Prostate gland (tissue), 2 donors: ENCODE measurements around the gene PIGQ. TPM values are rescaled to one million over a fixed set of nuclear protein-coding genes. Genes with fewer than 3 reads are reported as not detected.

ENCODE experiments used
- DNase-seq: peaks from one replicate; pipeline ENCODE4 v3.0.0-alpha.2; 2019; ENCODE audit warnings: low spot score
- H3K27ac ChIP-seq, 2 donors: fragments of 200-600 bp; sonication (generic); 2 replicates each; pipeline ENCODE4 v1.5.1; 2017 to 2019
- H3K27me3 ChIP-seq: fragments of 200-600 bp; sonication (generic); replicated peaks from 2 replicates; pipeline ENCODE4 v1.5.1; 2019; ENCODE audit not compliant: insufficient read depth
- H3K36me3 ChIP-seq, 2 donors: fragments of 200-600 bp; sonication (generic); 1 replicate in 1 of 2; 2 replicates in 1 of 2; pipeline versions ENCODE4 v1.5.1 to v1.8.1; 2017 to 2019
- H3K4me1 ChIP-seq: fragments of 200-600 bp; sonication (generic); replicated peaks from 2 replicates; pipeline ENCODE4 v1.5.1; 2019
- H3K4me3 ChIP-seq, 2 donors: fragments of 200-600 bp; sonication (generic); 2 replicates each; pipeline ENCODE4 v1.5.1; 2017 to 2019
- H3K9me3 ChIP-seq: fragments of 200-600 bp; sonication (generic); 2 replicates; pipeline ENCODE4 v1.5.1; 2017
- CTCF ChIP-seq, 4 experiments: fragments of 200-600 bp in 2 of 4; fragments of 450-650 bp in 2 of 4; sonication (generic) in 2 of 4; IDR thresholded peaks; 1 replicate in 3 of 4; 2 replicates in 1 of 4; pipeline ENCODE4 v1.5.1; 2016 to 2019; ENCODE audit warnings: antibody characterized with exemption in 4 of 4, mild to moderate bottlenecking in 2 of 4, moderate library complexity in 2 of 4
- POLR2A ChIP-seq: fragments of 450-650 bp; IDR thresholded peaks from one replicate; pipeline ENCODE4 v1.6.1; 2016; ENCODE audit warnings: antibody characterized with exemption, mild to moderate bottlenecking
- POLR2AphosphoS5 ChIP-seq: sonication (generic); formaldehyde crosslinking; IDR thresholded peaks from one replicate; pipeline ENCODE4 v1.6.1; 2017; ENCODE audit warnings: antibody characterized with exemption
- WGBS: methylation state at CpG from one replicate; pipeline ENCODE4 v1.1.5; 2018; 5-methylcytosine and 5-hydroxymethylcytosine counted together
- intact Hi-C: fragments of 100-400 bp; cut with DNase I; formaldehyde crosslinking; loops from one replicate; pipeline ENCODE4 v1.14.2; 2022
- total RNA-seq, 2 donors: library from RNA; depleted of rRNA; stranded (reverse); fragments of >200 nt; gene quantifications; one replicate each; pipeline ENCODE4 v1.1.0, GENCODE V29; 2016

PIGQ gene
- total RNA-seq, 2 donors from 2014 or later, result 70.1 to 85.8 TPM

GRCh38 chr16:603933-604332 is 34.2 kb downstream of the PIGQ start:
- no peaks in the 10 kb centered on the region for H3K36me3 ChIP-seq
- DNase-seq, result no peak
- TF ChIP-seq POLR2AphosphoS5 (no peak), CTCF (IDR thresholded peaks at IDR 0.05) (no peak), POLR2A (no peak)
- H3K27ac ChIP-seq, result no peak overlapping the region
- H3K27me3 ChIP-seq, result no peaks in the 10 kb centered on the region
- H3K4me3 ChIP-seq, result no peak overlapping the region
- intact Hi-C loops, result no loop called here
- WGBS, result 88% methylated on average over 5 of the region's 5 CpGs
- no peaks in the 10 kb centered on the region for H3K9me3 ChIP-seq
- no peaks in the 10 kb centered on the region for H3K4me1 ChIP-seq

GRCh38 chr16:606656-607307 is 37.0 kb downstream of the PIGQ start:
- 98% methylated on average over 22 of the region's 22 CpGs for WGBS
- TF ChIP-seq POLR2AphosphoS5, result no peak
- no peak for TF ChIP-seq CTCF (IDR thresholded peaks at IDR 0.05)
- TF ChIP-seq POLR2A, result no peak
- H3K9me3 ChIP-seq, result no peaks in the 10 kb centered on the region
- no peak for DNase-seq
- H3K4me3 ChIP-seq, result no peak overlapping the region
- H3K27ac ChIP-seq, result no peak overlapping the region
- H3K36me3 ChIP-seq, result no peaks in the 10 kb centered on the region
- H3K27me3 ChIP-seq, result no peaks in the 10 kb centered on the region
- intact Hi-C loops, result no loop called here
- peaks cover 4% of the 10 kb centered on the region for H3K4me1 ChIP-seq

- 75% methylated on average over 10 of the region's 10 CpGs for WGBS
- Histone ChIP-seq H3K4me1 (peaks cover 4% of the 10 kb centered on the region), H3K36me3 (no peaks in the 10 kb centered on the region), H3K4me3 (no peak overlapping the region), H3K9me3 (no peaks in the 10 kb centered on the region), H3K27me3 (no peaks in the 10 kb centered on the region), H3K27ac (no peak overlapping the region)
- DNase-seq, result no peak
- TF ChIP-seq POLR2AphosphoS5 (no peak), CTCF (IDR thresholded peaks at IDR 0.05) (no peak), POLR2A (no peak)
- intact Hi-C loops, result no loop called here
Observed at GRCh38 chr16:608019-608418, 38.3 kb downstream of the PIGQ start.

- 90% methylated on average over 13 of the region's 13 CpGs for WGBS
- Histone ChIP-seq H3K4me1 (peaks cover 4% of the 10 kb centered on the region), H3K27me3 (no peaks in the 10 kb centered on the region)
Observed at GRCh38 chr16:609316-609715, 39.5 kb downstream of the PIGQ start.

More at GRCh38 chr16:609316-609715, 39.5 kb downstream of the PIGQ start:
- no peak for TF ChIP-seq POLR2AphosphoS5
- TF ChIP-seq POLR2A, result no peak
- TF ChIP-seq CTCF (IDR thresholded peaks at IDR 0.05), result no peak
- Histone ChIP-seq H3K9me3 (no peaks in the 10 kb centered on the region), H3K4me3 (no peak overlapping the region), H3K36me3 (no peaks in the 10 kb centered on the region), H3K27ac (no peak overlapping the region)
- DNase-seq, result no peak
- intact Hi-C loops, result no loop called here
